ENCODE data around the gene PRAMEF17. TPM values are rescaled to one million over a fixed set of nuclear protein-coding genes. Genes with fewer than 3 reads are reported as not detected.
"Not testable (repeated sequence)": the region's sequence is repeated elsewhere in the genome, so short reads cannot be mapped to it uniquely, and the experiment has no call there.

The PRAMEF17 gene
- total RNA-seq, 1 experiment from 2014 or later: not detected

GRCh38 chr1:13393004-13393403, 3.6 kb downstream of the PRAMEF17 start:
- H3K9me3 Mint-ChIP-seq (ENCODE audit: unreplicated experiment); H3K36me3 Mint-ChIP-seq (ENCODE audit: insufficient read depth, unreplicated experiment); H3K27me3 ChIP-seq (replicated peaks; ENCODE audit: control insufficient read depth, insufficient read depth, low read length); H3K4me1 Mint-ChIP-seq (ENCODE audit: low read depth, unreplicated experiment); H3K9me3 ChIP-seq; H3K27ac Mint-ChIP-seq (ENCODE audit: unreplicated experiment); BruUV-seq (replicated peaks); CTCF ChIA-PET; intact Hi-C loops (cut with micrococcal nuclease; ENCODE audit: unreplicated experiment); DNase-seq; H3K4me1 ChIP-seq; H3K4me3 Mint-ChIP-seq (ENCODE audit: unreplicated experiment); H3K27me3 Mint-ChIP-seq (ENCODE audit: insufficient read depth, unreplicated experiment); H3K4me3 ChIP-seq (ENCODE audit: low read depth, low read length); H3K36me3 ChIP-seq (ENCODE audit: control insufficient read depth, insufficient read depth, low read length); POLR2A ChIA-PET: not testable (repeated sequence)

GRCh38 chr1:13394761-13395160, 5.3 kb downstream of the PRAMEF17 start:
- H3K27me3 Mint-ChIP-seq (ENCODE audit: insufficient read depth, unreplicated experiment); H3K9me3 Mint-ChIP-seq (ENCODE audit: unreplicated experiment); DNase-seq; BruUV-seq (replicated peaks); CTCF ChIA-PET; H3K36me3 ChIP-seq (ENCODE audit: control insufficient read depth, insufficient read depth, low read length); H3K4me3 Mint-ChIP-seq (ENCODE audit: unreplicated experiment); H3K4me1 ChIP-seq; H3K27ac Mint-ChIP-seq (ENCODE audit: unreplicated experiment); H3K4me3 ChIP-seq (ENCODE audit: low read depth, low read length); intact Hi-C loops (cut with micrococcal nuclease; ENCODE audit: unreplicated experiment); POLR2A ChIA-PET; H3K27me3 ChIP-seq (replicated peaks; ENCODE audit: control insufficient read depth, insufficient read depth, low read length); H3K4me1 Mint-ChIP-seq (ENCODE audit: low read depth, unreplicated experiment); H3K36me3 Mint-ChIP-seq (ENCODE audit: insufficient read depth, unreplicated experiment); H3K9me3 ChIP-seq: not testable (repeated sequence)

GRCh38 chr1:13395311-13395710, 5.9 kb downstream of the PRAMEF17 start:
- H3K9me3 Mint-ChIP-seq (ENCODE audit: unreplicated experiment); BruUV-seq (replicated peaks); H3K27me3 ChIP-seq (replicated peaks; ENCODE audit: control insufficient read depth, insufficient read depth, low read length); DNase-seq; intact Hi-C loops (cut with micrococcal nuclease; ENCODE audit: unreplicated experiment); H3K4me3 Mint-ChIP-seq (ENCODE audit: unreplicated experiment); CTCF ChIA-PET; H3K4me1 ChIP-seq; H3K36me3 Mint-ChIP-seq (ENCODE audit: insufficient read depth, unreplicated experiment); H3K27ac Mint-ChIP-seq (ENCODE audit: unreplicated experiment); H3K4me1 Mint-ChIP-seq (ENCODE audit: low read depth, unreplicated experiment); H3K27me3 Mint-ChIP-seq (ENCODE audit: insufficient read depth, unreplicated experiment); H3K36me3 ChIP-seq (ENCODE audit: control insufficient read depth, insufficient read depth, low read length); POLR2A ChIA-PET; H3K9me3 ChIP-seq; H3K4me3 ChIP-seq (ENCODE audit: low read depth, low read length): not testable (repeated sequence)

GRCh38 chr1:13407811-13408210, 18.4 kb downstream of the PRAMEF17 start:
- ChIA-PET CTCF (no interaction called here), POLR2A (no interaction called here)
- no peak overlapping the region for H3K4me3 Mint-ChIP-seq (ENCODE audit: unreplicated experiment)
- H3K27me3 Mint-ChIP-seq (ENCODE audit: insufficient read depth, unreplicated experiment): no peaks in the 10 kb centered on the region
- BruUV-seq (replicated peaks): no TSS peak
- Histone ChIP-seq H3K9me3 (no peaks in the 10 kb centered on the region), H3K4me3 (ENCODE audit: low read depth, low read length) (no peak overlapping the region), H3K27me3 (replicated peaks; ENCODE audit: control insufficient read depth, insufficient read depth, low read length) (no peaks in the 10 kb centered on the region), H3K4me1 (no peaks in the 10 kb centered on the region), H3K36me3 (ENCODE audit: control insufficient read depth, insufficient read depth, low read length) (no peaks in the 10 kb centered on the region)
- no peak for TF ChIP-seq CTCF (IDR thresholded peaks at IDR 0.05; ENCODE audit: insufficient read depth in 1 of 2, low read depth in 1 of 2, low read length in 1 of 2, severe bottlenecking in 1 of 2, unreplicated experiment in 1 of 2)
- no peaks in the 10 kb centered on the region for H3K9me3 Mint-ChIP-seq (ENCODE audit: unreplicated experiment)
- no peak overlapping the region for H3K27ac Mint-ChIP-seq (ENCODE audit: unreplicated experiment)
- no peak for DNase-seq
- intact Hi-C loops (cut with micrococcal nuclease; ENCODE audit: unreplicated experiment): no loop called here
- no peaks in the 10 kb centered on the region for H3K36me3 Mint-ChIP-seq (ENCODE audit: insufficient read depth, unreplicated experiment)
- H3K4me1 Mint-ChIP-seq (ENCODE audit: low read depth, unreplicated experiment): no peaks in the 10 kb centered on the region

GRCh38 chr1:13410150-13410549, 20.7 kb downstream of the PRAMEF17 start, which contains the start of gene PRAMEF20:
TSS of gene PRAMEF20 (plus strand) at chr1:13410450. CDS start at chr1:13416355, 5,905 bp downstream.
- intact Hi-C loops (cut with micrococcal nuclease; ENCODE audit: unreplicated experiment); H3K9me3 ChIP-seq; H3K27ac Mint-ChIP-seq (ENCODE audit: unreplicated experiment); H3K4me3 ChIP-seq (ENCODE audit: low read depth, low read length); H3K27me3 Mint-ChIP-seq (ENCODE audit: insufficient read depth, unreplicated experiment); H3K9me3 Mint-ChIP-seq (ENCODE audit: unreplicated experiment); CTCF ChIA-PET; H3K4me3 Mint-ChIP-seq (ENCODE audit: unreplicated experiment); DNase-seq; H3K36me3 Mint-ChIP-seq (ENCODE audit: insufficient read depth, unreplicated experiment); H3K4me1 ChIP-seq; H3K36me3 ChIP-seq (ENCODE audit: control insufficient read depth, insufficient read depth, low read length); H3K27me3 ChIP-seq (replicated peaks; ENCODE audit: control insufficient read depth, insufficient read depth, low read length); POLR2A ChIA-PET; BruUV-seq (replicated peaks); H3K4me1 Mint-ChIP-seq (ENCODE audit: low read depth, unreplicated experiment): not testable (repeated sequence)
